DOHH2 (cell line): ENCODE results near the gene SLC39A6.
A peak's percentile ranks its signal among the peaks of the same experiment; 100 is the strongest.
"Not testable (repeated sequence)": the region's sequence is repeated elsewhere in the genome, so short reads cannot be mapped to it uniquely, and the experiment has no call there.

Source experiments
- H3F3A ChIP-seq: fragments of 200-600 bp; sonication (generic), shearing (Covaris generic); 2 replicates; pipeline ENCODE4 v1.6.0; 2016; ENCODE audit warnings: antibody characterized with exemption, mild to moderate bottlenecking; ENCODE audit not compliant: control insufficient read depth, insufficient read depth
- H3K27ac ChIP-seq: fragments of 200-600 bp; sonication (generic); 2 replicates; pipeline ENCODE4 v1.5.1; 2014; ENCODE audit warnings: low read depth, mild to moderate bottlenecking, low read length, moderate library complexity
- H3K27me3 ChIP-seq: fragments of 200-600 bp; sonication (generic); 2 replicates; pipeline ENCODE4 v1.6.1; 2014; ENCODE audit warnings: mild to moderate bottlenecking, low read length, mixed read lengths; ENCODE audit not compliant: control insufficient read depth
- H3K36me3 ChIP-seq: fragments of 200-600 bp; sonication (generic); 2 replicates; pipeline ENCODE4 v1.6.1; 2014; ENCODE audit warnings: mild to moderate bottlenecking, low read length, moderate library complexity, mixed read lengths; ENCODE audit not compliant: control insufficient read depth
- H3K4me1 ChIP-seq: fragments of 200-600 bp; sonication (generic); 2 replicates; pipeline ENCODE4 v1.6.1; 2014; ENCODE audit warnings: mild to moderate bottlenecking, low read length, mixed read lengths; ENCODE audit not compliant: control insufficient read depth
- H3K4me2 ChIP-seq: fragments of 200-600 bp; sonication (generic); 2 replicates; pipeline ENCODE4 v1.6.0; 2014; ENCODE audit warnings: mild to moderate bottlenecking, low read length, moderate library complexity
- H3K4me3 ChIP-seq: fragments of 200-600 bp; sonication (generic); 2 replicates; pipeline ENCODE4 v1.5.1; 2014; ENCODE audit warnings: mild to moderate bottlenecking, low read length, mixed read lengths
- H3K79me2 ChIP-seq: fragments of 200-600 bp; sonication (generic); 2 replicates; pipeline ENCODE4 v1.6.1; 2014; ENCODE audit warnings: mild to moderate bottlenecking, low read length, mixed read lengths; ENCODE audit not compliant: control insufficient read depth
- H3K9me2 ChIP-seq: fragments of 200-600 bp; sonication (generic); replicated peaks from 2 replicates; pipeline ENCODE4 v1.6.1; 2014; ENCODE audit warnings: mild to moderate bottlenecking, low read length, mixed read lengths; ENCODE audit not compliant: control insufficient read depth
- H3K9me3 ChIP-seq: fragments of 200-600 bp; sonication (generic); 2 replicates; pipeline ENCODE4 v1.6.1; 2014; ENCODE audit warnings: antibody characterized with exemption, low read length, mixed read lengths; ENCODE audit not compliant: control insufficient read depth, insufficient read depth
- H4K20me1 ChIP-seq: fragments of 200-600 bp; sonication (generic); 2 replicates; pipeline ENCODE4 v1.6.0; 2014; ENCODE audit warnings: low read depth, mild to moderate bottlenecking, antibody characterized with exemption, low read length, moderate library complexity; ENCODE audit not compliant: control insufficient read depth, insufficient read depth
- EZH2phosphoT487 ChIP-seq: fragments of 200-600 bp; sonication (generic); IDR thresholded peaks from 2 replicates; pipeline ENCODE4 v1.6.1; 2017; ENCODE audit warnings: borderline replicate concordance, mild to moderate bottlenecking, antibody characterized with exemption, low read length, moderate library complexity, mixed read lengths
- TF ChIP-seq, protein P1 (sequence below): fragments of 200-600 bp; sonication (generic); IDR thresholded peaks from one replicate; pipeline ENCODE4 v1.5.1; 2014; ENCODE audit warnings: antibody characterized with exemption, mild to moderate bottlenecking, low read depth, low read length; ENCODE audit not compliant: poor library complexity, severe bottlenecking

Gene SLC39A6

DNA sequence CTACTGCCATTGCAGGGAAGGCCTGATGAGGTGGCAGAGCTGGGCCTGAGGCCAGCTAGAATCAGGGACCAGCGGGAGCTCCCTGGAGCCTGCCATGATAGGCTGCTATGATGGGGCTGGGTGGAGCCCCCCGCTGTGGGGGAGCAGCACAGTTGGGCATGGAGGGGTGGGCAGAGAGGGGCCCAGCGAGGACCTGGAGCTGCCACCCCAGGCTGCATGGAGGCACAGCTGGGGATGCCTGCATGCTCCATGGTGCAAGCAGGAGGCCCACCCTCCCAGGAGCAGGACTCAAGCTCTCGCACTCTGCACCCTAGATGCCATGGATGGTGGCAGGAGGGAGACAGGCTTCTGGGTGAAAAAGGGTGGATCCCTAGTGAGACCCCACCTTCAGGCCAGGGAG is 43.9 kb downstream of the SLC39A6 start:
- H3K27me3 ChIP-seq: peaks cover 6% of the 10 kb centered on the region; the same call in 1 of the 2 replicates
- H4K20me1 ChIP-seq: no peaks in the 10 kb centered on the region
- 0 out of 2 replicates have a peak, but pooled peaks cover 6% of the 10 kb centered on the region for H3F3A ChIP-seq
- H3K4me3 ChIP-seq: no peak overlapping the region
- no peak for TF ChIP-seq EZH2phosphoT487
- TF ChIP-seq, protein P1, sequence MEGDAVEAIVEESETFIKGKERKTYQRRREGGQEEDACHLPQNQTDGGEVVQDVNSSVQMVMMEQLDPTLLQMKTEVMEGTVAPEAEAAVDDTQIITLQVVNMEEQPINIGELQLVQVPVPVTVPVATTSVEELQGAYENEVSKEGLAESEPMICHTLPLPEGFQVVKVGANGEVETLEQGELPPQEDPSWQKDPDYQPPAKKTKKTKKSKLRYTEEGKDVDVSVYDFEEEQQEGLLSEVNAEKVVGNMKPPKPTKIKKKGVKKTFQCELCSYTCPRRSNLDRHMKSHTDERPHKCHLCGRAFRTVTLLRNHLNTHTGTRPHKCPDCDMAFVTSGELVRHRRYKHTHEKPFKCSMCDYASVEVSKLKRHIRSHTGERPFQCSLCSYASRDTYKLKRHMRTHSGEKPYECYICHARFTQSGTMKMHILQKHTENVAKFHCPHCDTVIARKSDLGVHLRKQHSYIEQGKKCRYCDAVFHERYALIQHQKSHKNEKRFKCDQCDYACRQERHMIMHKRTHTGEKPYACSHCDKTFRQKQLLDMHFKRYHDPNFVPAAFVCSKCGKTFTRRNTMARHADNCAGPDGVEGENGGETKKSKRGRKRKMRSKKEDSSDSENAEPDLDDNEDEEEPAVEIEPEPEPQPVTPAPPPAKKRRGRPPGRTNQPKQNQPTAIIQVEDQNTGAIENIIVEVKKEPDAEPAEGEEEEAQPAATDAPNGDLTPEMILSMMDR: no peak
- no peaks in the 10 kb centered on the region for H3K9me2 ChIP-seq
- no peak overlapping the region for H3K27ac ChIP-seq
- no peaks in the 10 kb centered on the region for H3K79me2 ChIP-seq
- peaks cover 24% of the 10 kb centered on the region for H3K4me1 ChIP-seq
- no peaks in the 10 kb centered on the region for H3K36me3 ChIP-seq
- peaks cover 15% of the 10 kb centered on the region; the same call in 1 of the 2 replicates for H3K9me3 ChIP-seq
- H3K4me2 ChIP-seq: no peak overlapping the region

- Histone ChIP-seq H3K4me2 (peak overlapping the region; percentile 34; the same call in 1 of the 2 replicates), H3K79me2 (no peaks in the 10 kb centered on the region), H3K27me3 (peaks cover 6% of the 10 kb centered on the region; the same call in 1 of the 2 replicates), H3K9me3 (peaks cover 27% of the 10 kb centered on the region; the same call in 1 of the 2 replicates), H3K36me3 (no peaks in the 10 kb centered on the region), H3K27ac (no peak overlapping the region), H3K4me3 (no peak overlapping the region), H3K9me2 (no peaks in the 10 kb centered on the region), H3F3A (0 out of 2 replicates have a peak, but pooled peaks cover 6% of the 10 kb centered on the region), H3K4me1 (peaks cover 24% of the 10 kb centered on the region), H4K20me1 (no peaks in the 10 kb centered on the region)
- TF ChIP-seq, protein P1: no peak
- no peak for TF ChIP-seq EZH2phosphoT487
These were observed 45.4 kb downstream of the SLC39A6 start for GRCh38 chr18:36083729-36084128.

DNA sequence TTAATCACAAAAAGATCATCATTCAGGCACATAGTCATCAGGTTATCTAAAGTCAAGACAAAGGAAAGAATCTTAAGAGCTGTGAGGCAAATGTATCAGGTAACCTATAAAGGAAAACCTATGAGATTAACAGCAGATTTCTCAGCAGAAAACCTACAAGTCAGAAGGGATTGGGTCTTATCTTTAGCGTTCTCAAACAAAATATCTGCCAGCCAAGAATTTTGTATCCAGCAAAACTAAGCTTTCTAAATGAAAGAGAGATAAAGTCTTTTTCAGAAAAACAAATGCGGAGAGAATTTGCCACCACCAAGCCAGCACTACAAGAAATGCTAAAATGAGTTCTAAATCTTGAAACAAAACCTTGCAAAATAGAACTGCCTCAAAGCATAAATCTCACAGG is 48.0 kb downstream of the SLC39A6 start:
- Histone ChIP-seq H3K9me3 (peaks cover 28% of the 10 kb centered on the region; the same call in 1 of the 2 replicates), H3K4me1 (peaks cover 11% of the 10 kb centered on the region)
- not testable (repeated sequence) for H3K4me2 ChIP-seq, H3K36me3 ChIP-seq, H3K27ac ChIP-seq, H3K4me3 ChIP-seq, H3K79me2 ChIP-seq, H3K27me3 ChIP-seq, H3F3A ChIP-seq, H3K9me2 ChIP-seq, H4K20me1 ChIP-seq

GRCh38 chr18:36078751-36079529 is 50.2 kb downstream of the SLC39A6 start:
- Histone ChIP-seq H3K36me3 (no peaks in the 10 kb centered on the region), H3K4me2 (no peak overlapping the region), H3K79me2 (no peaks in the 10 kb centered on the region), H3F3A (0 out of 2 replicates have a peak, but pooled peaks cover 4% of the 10 kb centered on the region), H4K20me1 (no peaks in the 10 kb centered on the region), H3K4me1 (peaks cover 11% of the 10 kb centered on the region), H3K9me3 (0 out of 2 replicates have a peak, but pooled peaks cover 13% of the 10 kb centered on the region), H3K27me3 (peaks cover 6% of the 10 kb centered on the region; the same call in 1 of the 2 replicates), H3K27ac (no peak overlapping the region), H3K9me2 (no peaks in the 10 kb centered on the region), H3K4me3 (no peak overlapping the region)
- TF ChIP-seq EZH2phosphoT487: no peak
- TF ChIP-seq, protein P1: no peak

DNA sequence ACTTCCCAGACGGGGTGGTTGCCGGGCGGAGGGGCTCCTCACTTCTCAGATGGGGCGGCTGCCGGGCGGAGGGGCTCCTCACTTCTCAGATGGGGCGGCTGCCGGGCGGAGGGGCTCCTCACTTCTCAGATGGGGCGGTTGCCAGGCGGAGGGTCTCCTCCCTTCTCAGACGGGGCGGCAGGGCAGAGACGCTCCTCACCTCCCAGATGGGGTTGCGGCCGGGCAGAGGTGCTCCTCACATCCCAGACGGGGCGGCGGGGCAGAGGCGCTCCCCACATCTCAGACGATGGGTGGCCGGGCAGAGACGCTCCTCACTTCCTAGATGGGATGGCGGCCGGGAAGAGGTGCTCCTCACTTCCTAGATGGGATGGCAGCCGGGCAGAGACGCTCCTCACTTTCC is 51.4 kb downstream of the SLC39A6 start:
- H3K36me3 ChIP-seq, H3K4me3 ChIP-seq, H3K27me3 ChIP-seq, H3F3A ChIP-seq, H3K79me2 ChIP-seq, H3K9me2 ChIP-seq, H3K4me1 ChIP-seq, H3K27ac ChIP-seq, H3K4me2 ChIP-seq, H4K20me1 ChIP-seq: not testable (repeated sequence)
- 0 out of 2 replicates have a peak, but pooled peaks cover 13% of the 10 kb centered on the region for H3K9me3 ChIP-seq
